HepG2 (cell line): ENCODE measurements around the gene SLC6A9. TPM values are rescaled to one million over a fixed set of nuclear protein-coding genes. Genes with fewer than 3 reads are reported as not detected.

Experiments
- AGO2 ChIP-seq: fragments of 200-400 bp; formaldehyde crosslinking; optimal IDR thresholded peaks from 2 replicates; pipeline ENCODE3; 2017; ENCODE audit warnings: mild to moderate bottlenecking, low read depth, low read length, moderate library complexity
- ATAD3A ChIP-seq: sonication (generic); formaldehyde crosslinking; IDR thresholded peaks from 2 replicates; pipeline ENCODE4 v1.4.0; 2020; ENCODE audit warnings: missing genetic modification reagents
- EED ChIP-seq: sonication (generic); formaldehyde crosslinking; IDR thresholded peaks from 2 replicates; pipeline ENCODE4 v1.5.0; 2020; ENCODE audit warnings: mild to moderate bottlenecking, missing genetic modification reagents
- FLYWCH1 ChIP-seq: sonication (generic); formaldehyde crosslinking; IDR thresholded peaks from 2 replicates; pipeline ENCODE4 v1.8.1; 2023; ENCODE audit warnings: mild to moderate bottlenecking, missing genetic modification reagents
- GZF1 ChIP-seq: sonication (generic); formaldehyde crosslinking; IDR thresholded peaks from 2 replicates; pipeline ENCODE4 v1.5.1; 2020; ENCODE audit warnings: mild to moderate bottlenecking, missing genetic modification reagents
- HIVEP1 ChIP-seq: sonication (generic); formaldehyde crosslinking; IDR thresholded peaks from 2 replicates; pipeline ENCODE4 v1.4.0; 2020; ENCODE audit warnings: mild to moderate bottlenecking, missing genetic modification reagents
- RBFOX2 ChIP-seq: fragments of 200-400 bp; formaldehyde crosslinking; IDR thresholded peaks from 2 replicates; pipeline ENCODE4 v1.6.1; 2017; ENCODE audit warnings: low read depth, mild to moderate bottlenecking, low read length
- SIN3A ChIP-seq: IDR thresholded peaks from 2 replicates; pipeline ENCODE4 v1.6.1; 2011; ENCODE audit warnings: low read depth, mild to moderate bottlenecking, control low read depth, low read length, borderline replicate concordance
- SRSF1 ChIP-seq: fragments of 200-400 bp; formaldehyde crosslinking; optimal IDR thresholded peaks from 2 replicates; pipeline ENCODE3; 2017; ENCODE audit warnings: mild to moderate bottlenecking, low read depth, low read length, moderate library complexity
- ZNF777 ChIP-seq: sonication (generic); formaldehyde crosslinking; IDR thresholded peaks from 2 replicates; pipeline ENCODE4 v1.4.0; 2020; ENCODE audit warnings: missing genetic modification reagents
- ZNF883 ChIP-seq: sonication (generic); formaldehyde crosslinking; IDR thresholded peaks from 2 replicates; pipeline ENCODE4 v1.5.1; 2020; ENCODE audit warnings: mild to moderate bottlenecking, missing genetic modification reagents; ENCODE audit errors: not compliant biosample characterization
- polyA plus RNA-seq, 8 experiments: library from polyadenylated mRNA; depleted of rRNA in 3 of 8; stranded (reverse) in 7 of 8; unstranded in 1 of 8; fragments of >200 nt; fragmentation: Illumina TruSeq in 4 of 8; extraction: Trizol in 4 of 8; gene quantifications; 2 replicates each; pipeline versions ENCODE4 v1.2.1 to v1.2.3, GENCODE V29; 2011 to 2016; ENCODE audit warnings: low read depth in 4 of 8, missing spikeins in 1 of 8, mixed read lengths in 1 of 8; ENCODE audit not compliant: insufficient read depth in 1 of 8
- total RNA-seq, 5 experiments: library from RNA; depleted of rRNA; stranded (reverse); fragments of >200 nt; fragmentation: Illumina TruSeq; extraction: Trizol; gene quantifications; 2 replicates each; pipeline ENCODE4 v1.2.3, GENCODE V29; 2016; ENCODE audit warnings: low read depth in 1 of 5
- TF ChIP-seq, protein P1 (sequence below): sonication (generic); formaldehyde crosslinking; IDR thresholded peaks from 2 replicates; pipeline ENCODE4 v1.5.1; 2020; ENCODE audit warnings: mild to moderate bottlenecking, missing genetic modification reagents, moderate library complexity
- TF ChIP-seq, protein P2 (sequence below): sonication (generic); formaldehyde crosslinking; IDR thresholded peaks from 2 replicates; pipeline ENCODE4 v1.5.0; 2020; ENCODE audit warnings: mild to moderate bottlenecking, missing genetic modification reagents
- TF ChIP-seq, protein P3 (sequence below): IDR thresholded peaks from 2 replicates; pipeline ENCODE4 v1.6.1; 2016; ENCODE audit warnings: low read depth, borderline replicate concordance
- TF ChIP-seq, protein P4 (sequence below), 2 experiments: sonication (generic) in 1 of 2; formaldehyde crosslinking in 1 of 2; IDR thresholded peaks; 2 replicates each; pipeline versions ENCODE4 v1.4.0 to v1.6.1; 2018 to 2020; ENCODE audit warnings: missing genetic modification reagents in 2 of 2, borderline replicate concordance in 1 of 2, low read depth in 1 of 2, mild to moderate bottlenecking in 1 of 2, missing biosample characterization in 1 of 2

The SLC6A9 gene
- total and polyA plus RNA-seq, 2 of the 13 experiments (the other 11 are each of a cell fraction or from before 2014, with no cell fraction given) = 8.5 to 9.9 TPM

DNA sequence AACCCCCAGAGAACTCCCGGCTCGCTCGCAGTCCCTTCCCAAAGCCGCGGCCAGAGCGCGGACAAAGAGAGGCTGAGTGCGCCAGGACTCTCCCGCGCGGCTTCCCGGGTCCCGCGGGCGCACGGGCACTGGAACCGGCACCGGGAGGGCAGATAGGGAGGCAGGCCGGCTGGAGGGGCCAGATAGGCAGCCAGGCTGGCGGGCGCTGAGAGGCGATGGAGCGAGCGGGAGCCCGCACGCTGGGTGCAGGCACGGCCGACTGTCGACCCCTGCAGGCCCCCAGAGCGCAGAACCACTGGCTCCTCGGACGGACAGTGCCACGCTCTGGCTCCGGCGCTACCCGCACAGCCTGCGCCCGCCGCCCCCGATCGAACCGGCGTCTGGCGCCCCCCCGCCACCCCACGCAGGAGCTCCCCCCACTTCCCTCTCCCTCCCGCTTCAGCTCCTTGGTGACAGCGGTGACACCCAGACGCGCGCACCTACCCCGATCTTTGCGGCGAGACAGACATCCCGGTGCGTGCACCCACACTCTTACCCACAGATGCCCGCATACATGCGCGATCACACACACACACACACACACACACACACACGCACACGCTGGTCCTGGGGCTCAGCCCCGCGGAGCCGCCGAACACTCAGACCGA, 534 bp downstream of the SLC6A9 start (continued):
- TF ChIP-seq, protein P1, sequence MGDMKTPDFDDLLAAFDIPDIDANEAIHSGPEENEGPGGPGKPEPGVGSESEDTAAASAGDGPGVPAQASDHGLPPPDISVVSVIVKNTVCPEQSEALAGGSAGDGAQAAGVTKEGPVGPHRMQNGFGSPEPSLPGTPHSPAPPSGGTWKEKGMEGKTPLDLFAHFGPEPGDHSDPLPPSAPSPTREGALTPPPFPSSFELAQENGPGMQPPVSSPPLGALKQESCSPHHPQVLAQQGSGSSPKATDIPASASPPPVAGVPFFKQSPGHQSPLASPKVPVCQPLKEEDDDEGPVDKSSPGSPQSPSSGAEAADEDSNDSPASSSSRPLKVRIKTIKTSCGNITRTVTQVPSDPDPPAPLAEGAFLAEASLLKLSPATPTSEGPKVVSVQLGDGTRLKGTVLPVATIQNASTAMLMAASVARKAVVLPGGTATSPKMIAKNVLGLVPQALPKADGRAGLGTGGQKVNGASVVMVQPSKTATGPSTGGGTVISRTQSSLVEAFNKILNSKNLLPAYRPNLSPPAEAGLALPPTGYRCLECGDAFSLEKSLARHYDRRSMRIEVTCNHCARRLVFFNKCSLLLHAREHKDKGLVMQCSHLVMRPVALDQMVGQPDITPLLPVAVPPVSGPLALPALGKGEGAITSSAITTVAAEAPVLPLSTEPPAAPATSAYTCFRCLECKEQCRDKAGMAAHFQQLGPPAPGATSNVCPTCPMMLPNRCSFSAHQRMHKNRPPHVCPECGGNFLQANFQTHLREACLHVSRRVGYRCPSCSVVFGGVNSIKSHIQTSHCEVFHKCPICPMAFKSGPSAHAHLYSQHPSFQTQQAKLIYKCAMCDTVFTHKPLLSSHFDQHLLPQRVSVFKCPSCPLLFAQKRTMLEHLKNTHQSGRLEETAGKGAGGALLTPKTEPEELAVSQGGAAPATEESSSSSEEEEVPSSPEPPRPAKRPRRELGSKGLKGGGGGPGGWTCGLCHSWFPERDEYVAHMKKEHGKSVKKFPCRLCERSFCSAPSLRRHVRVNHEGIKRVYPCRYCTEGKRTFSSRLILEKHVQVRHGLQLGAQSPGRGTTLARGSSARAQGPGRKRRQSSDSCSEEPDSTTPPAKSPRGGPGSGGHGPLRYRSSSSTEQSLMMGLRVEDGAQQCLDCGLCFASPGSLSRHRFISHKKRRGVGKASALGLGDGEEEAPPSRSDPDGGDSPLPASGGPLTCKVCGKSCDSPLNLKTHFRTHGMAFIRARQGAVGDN = peak; percentile 57; the same call in 1 of the 2 replicates
- TF ChIP-seq, protein P2, sequence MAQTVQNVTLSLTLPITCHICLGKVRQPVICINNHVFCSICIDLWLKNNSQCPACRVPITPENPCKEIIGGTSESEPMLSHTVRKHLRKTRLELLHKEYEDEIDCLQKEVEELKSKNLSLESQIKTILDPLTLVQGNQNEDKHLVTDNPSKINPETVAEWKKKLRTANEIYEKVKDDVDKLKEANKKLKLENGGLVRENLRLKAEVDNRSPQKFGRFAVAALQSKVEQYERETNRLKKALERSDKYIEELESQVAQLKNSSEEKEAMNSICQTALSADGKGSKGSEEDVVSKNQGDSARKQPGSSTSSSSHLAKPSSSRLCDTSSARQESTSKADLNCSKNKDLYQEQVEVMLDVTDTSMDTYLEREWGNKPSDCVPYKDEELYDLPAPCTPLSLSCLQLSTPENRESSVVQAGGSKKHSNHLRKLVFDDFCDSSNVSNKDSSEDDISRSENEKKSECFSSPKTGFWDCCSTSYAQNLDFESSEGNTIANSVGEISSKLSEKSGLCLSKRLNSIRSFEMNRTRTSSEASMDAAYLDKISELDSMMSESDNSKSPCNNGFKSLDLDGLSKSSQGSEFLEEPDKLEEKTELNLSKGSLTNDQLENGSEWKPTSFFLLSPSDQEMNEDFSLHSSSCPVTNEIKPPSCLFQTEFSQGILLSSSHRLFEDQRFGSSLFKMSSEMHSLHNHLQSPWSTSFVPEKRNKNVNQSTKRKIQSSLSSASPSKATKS (CRISPR knock-in tag) = no peak
- TF ChIP-seq SRSF1 (peak; percentile 63), ZNF883 (CRISPR knock-in tag) (peak; percentile 34), HIVEP1 (CRISPR knock-in tag) (0 out of 2 replicates have a peak, but pooled peaks have one; percentile 43), AGO2 (peak; percentile 83), GZF1 (CRISPR knock-in tag) (no peak), RBFOX2 (peak; percentile 75), SIN3A (0 out of 2 replicates have a peak, but pooled peaks have one; percentile 38), ZNF777 (CRISPR knock-in tag) (peak; percentile 59; the same call in 1 of the 2 replicates), FLYWCH1 (CRISPR knock-in tag) (peak; percentile 1; the same call in 1 of the 2 replicates), ATAD3A (CRISPR knock-in tag) (no peak), EED (CRISPR knock-in tag) (peak; percentile 59; the same call in 1 of the 2 replicates)
- TF ChIP-seq, protein P3, sequence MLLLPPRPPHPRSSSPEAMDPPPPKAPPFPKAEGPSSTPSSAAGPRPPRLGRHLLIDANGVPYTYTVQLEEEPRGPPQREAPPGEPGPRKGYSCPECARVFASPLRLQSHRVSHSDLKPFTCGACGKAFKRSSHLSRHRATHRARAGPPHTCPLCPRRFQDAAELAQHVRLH (CRISPR knock-in tag) = 0 out of 2 replicates have a peak, but pooled peaks have one; percentile 24
- TF ChIP-seq, protein P4, sequence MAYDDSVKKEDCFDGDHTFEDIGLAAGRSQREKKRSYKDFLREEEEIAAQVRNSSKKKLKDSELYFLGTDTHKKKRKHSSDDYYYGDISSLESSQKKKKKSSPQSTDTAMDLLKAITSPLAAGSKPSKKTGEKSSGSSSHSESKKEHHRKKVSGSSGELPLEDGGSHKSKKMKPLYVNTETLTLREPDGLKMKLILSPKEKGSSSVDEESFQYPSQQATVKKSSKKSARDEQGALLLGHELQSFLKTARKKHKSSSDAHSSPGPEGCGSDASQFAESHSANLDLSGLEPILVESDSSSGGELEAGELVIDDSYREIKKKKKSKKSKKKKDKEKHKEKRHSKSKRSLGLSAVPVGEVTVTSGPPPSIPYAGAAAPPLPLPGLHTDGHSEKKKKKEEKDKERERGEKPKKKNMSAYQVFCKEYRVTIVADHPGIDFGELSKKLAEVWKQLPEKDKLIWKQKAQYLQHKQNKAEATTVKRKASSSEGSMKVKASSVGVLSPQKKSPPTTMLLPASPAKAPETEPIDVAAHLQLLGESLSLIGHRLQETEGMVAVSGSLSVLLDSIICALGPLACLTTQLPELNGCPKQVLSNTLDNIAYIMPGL (CRISPR knock-in tag; IDR thresholded peaks at IDR 0.05; ENCODE audit: borderline replicate concordance in 1 of 2, low read depth in 1 of 2) = peak; percentile 49 to 71; a peak in 2 of 4 replicates
